Activated T-cell treated with anti-CD3 and anti-CD28 coated beads, Interleukin-2, amount 50 U/mL, for 4 hours (primary cell): Measurements from ENCODE around the gene KRT80. TPM values are rescaled to one million over a fixed set of nuclear protein-coding genes. Genes with fewer than 3 reads are reported as not detected.

Source experiments
- ATAC-seq, 2 donors: fragments of 200-7000 bp; cut with Tn5 transposase; one replicate each; pipeline ENCODE4 v1.10.0; 2021
- DNase-seq: peaks from one replicate; pipeline ENCODE4 v3.0.0-alpha.2; 2020
- H3K27me3 Mint-ChIP-seq: one replicate; pipeline ENCODE4 v1.8.0; 2021; ENCODE audit warnings: low read depth, mixed read lengths
- H3K36me3 Mint-ChIP-seq: one replicate; pipeline ENCODE4 v1.8.0; 2022; ENCODE audit warnings: mixed read lengths; ENCODE audit not compliant: insufficient read depth
- H3K4me1 Mint-ChIP-seq: one replicate; pipeline ENCODE4 v1.8.0; 2021; ENCODE audit warnings: low read depth, mixed read lengths
- H3K4me3 Mint-ChIP-seq: one replicate; pipeline ENCODE4 v1.8.0; 2021; ENCODE audit warnings: mild to moderate bottlenecking, moderate library complexity, mixed read lengths
- H3K9me3 Mint-ChIP-seq: one replicate; pipeline ENCODE4 v1.8.0; 2021; ENCODE audit warnings: mixed read lengths
- total RNA-seq, 3 donors: library from RNA; stranded (reverse); gene quantifications; one replicate each; pipeline ENCODE4 v1.2.1, GENCODE V29; 2021

KRT80 gene
- total RNA-seq, 3 donors from 2014 or later, result 0.05 to 0.08 TPM; not detected in 1

- Mint-ChIP-seq H3K36me3 (no peaks in the 10 kb centered on the region), H3K4me1 (peaks cover 3% of the 10 kb centered on the region), H3K4me3 (no peak overlapping the region), H3K27me3 (peaks cover under 1% of the 10 kb centered on the region), H3K9me3 (no peaks in the 10 kb centered on the region)
- DNase-seq (no peak), ATAC-seq (no peak)
Observed at GRCh38 chr12:52187206-52187605, 4.6 kb downstream of the KRT80 start.

GRCh38 chr12:52186118-52186840 lies 5.5 kb downstream of the KRT80 start:
- Mint-ChIP-seq H3K27me3 (no peaks in the 10 kb centered on the region), H3K4me1 (peaks cover 3% of the 10 kb centered on the region), H3K9me3 (no peaks in the 10 kb centered on the region), H3K4me3 (no peak overlapping the region), H3K36me3 (no peaks in the 10 kb centered on the region)
- ATAC-seq (no peak), DNase-seq (no peak)

GRCh38 chr12:52185400-52185967 lies 6.3 kb downstream of the KRT80 start:
- Mint-ChIP-seq H3K9me3 (no peaks in the 10 kb centered on the region), H3K27me3 (no peaks in the 10 kb centered on the region), H3K36me3 (no peaks in the 10 kb centered on the region)

GRCh38 chr12:52184813-52185212 lies 7.0 kb downstream of the KRT80 start:
- DNase-seq, result no peak
- no peak for ATAC-seq
- peaks cover 3% of the 10 kb centered on the region for H3K4me1 Mint-ChIP-seq

More at GRCh38 chr12:52185400-52185967, 6.3 kb downstream of the KRT80 start:
- Mint-ChIP-seq H3K4me3 (no peak overlapping the region), H3K4me1 (peaks cover 3% of the 10 kb centered on the region)
- DNase-seq (no peak), ATAC-seq (no peak)

GRCh38 chr12:52183971-52184370 lies 7.8 kb downstream of the KRT80 start:
- Mint-ChIP-seq H3K27me3 (no peaks in the 10 kb centered on the region), H3K36me3 (no peaks in the 10 kb centered on the region), H3K4me3 (no peak overlapping the region), H3K9me3 (no peaks in the 10 kb centered on the region), H3K4me1 (peaks cover 3% of the 10 kb centered on the region)
- ATAC-seq (no peak), DNase-seq (no peak)

More at GRCh38 chr12:52184813-52185212, 7.0 kb downstream of the KRT80 start:
- Mint-ChIP-seq H3K9me3 (no peaks in the 10 kb centered on the region), H3K27me3 (no peaks in the 10 kb centered on the region), H3K36me3 (no peaks in the 10 kb centered on the region), H3K4me3 (no peak overlapping the region)

- no peaks in the 10 kb centered on the region for H3K9me3 Mint-ChIP-seq
- H3K27me3 Mint-ChIP-seq, result no peaks in the 10 kb centered on the region
- no peak overlapping the region for H3K4me3 Mint-ChIP-seq
- peaks cover 3% of the 10 kb centered on the region for H3K4me1 Mint-ChIP-seq
- no peak for DNase-seq
- no peaks in the 10 kb centered on the region for H3K36me3 Mint-ChIP-seq
- ATAC-seq, result no peak
Observed at GRCh38 chr12:52183544-52183910, 8.3 kb downstream of the KRT80 start.

- H3K27me3 Mint-ChIP-seq, result no peaks in the 10 kb centered on the region
- no peak overlapping the region for H3K4me3 Mint-ChIP-seq
- peaks cover 3% of the 10 kb centered on the region for H3K4me1 Mint-ChIP-seq
- no peaks in the 10 kb centered on the region for H3K36me3 Mint-ChIP-seq
- DNase-seq (no peak), ATAC-seq (no peak)
- no peaks in the 10 kb centered on the region for H3K9me3 Mint-ChIP-seq
Observed at GRCh38 chr12:52182898-52183543, 8.8 kb downstream of the KRT80 start.

- ATAC-seq, result no peak
- Mint-ChIP-seq H3K36me3 (no peaks in the 10 kb centered on the region), H3K9me3 (no peaks in the 10 kb centered on the region), H3K27me3 (no peaks in the 10 kb centered on the region), H3K4me1 (peaks cover 3% of the 10 kb centered on the region), H3K4me3 (no peak overlapping the region)
- no peak for DNase-seq
Observed at GRCh38 chr12:52182384-52182783, 9.4 kb downstream of the KRT80 start.

- no peak overlapping the region for H3K4me3 Mint-ChIP-seq
- peaks cover 3% of the 10 kb centered on the region for H3K4me1 Mint-ChIP-seq
- H3K9me3 Mint-ChIP-seq, result no peaks in the 10 kb centered on the region
- no peaks in the 10 kb centered on the region for H3K27me3 Mint-ChIP-seq
- H3K36me3 Mint-ChIP-seq, result no peaks in the 10 kb centered on the region
- ATAC-seq (no peak), DNase-seq (no peak)
Observed at GRCh38 chr12:52181746-52182145, 10.1 kb downstream of the KRT80 start.

GRCh38 chr12:52180971-52181628 lies 10.7 kb downstream of the KRT80 start:
- H3K9me3 Mint-ChIP-seq, result no peaks in the 10 kb centered on the region
- DNase-seq, result no peak
- H3K4me1 Mint-ChIP-seq, result peaks cover 3% of the 10 kb centered on the region
- no peak overlapping the region for H3K4me3 Mint-ChIP-seq
- no peaks in the 10 kb centered on the region for H3K36me3 Mint-ChIP-seq
- H3K27me3 Mint-ChIP-seq, result no peaks in the 10 kb centered on the region
- ATAC-seq, result no peak

GRCh38 chr12:52179396-52179973 lies 12.3 kb downstream of the KRT80 start:
- H3K36me3 Mint-ChIP-seq, result no peaks in the 10 kb centered on the region
- ATAC-seq, result no peak
- no peak for DNase-seq
- H3K4me3 Mint-ChIP-seq, result no peak overlapping the region
- H3K9me3 Mint-ChIP-seq, result no peaks in the 10 kb centered on the region
- no peaks in the 10 kb centered on the region for H3K4me1 Mint-ChIP-seq
- H3K27me3 Mint-ChIP-seq, result no peaks in the 10 kb centered on the region

GRCh38 chr12:52178984-52179383 lies 12.8 kb downstream of the KRT80 start:
- Mint-ChIP-seq H3K27me3 (no peaks in the 10 kb centered on the region), H3K36me3 (no peaks in the 10 kb centered on the region), H3K4me1 (no peaks in the 10 kb centered on the region), H3K9me3 (no peaks in the 10 kb centered on the region), H3K4me3 (no peak overlapping the region)
- ATAC-seq, result no peak
- DNase-seq, result no peak

- Mint-ChIP-seq H3K4me1 (no peaks in the 10 kb centered on the region), H3K4me3 (no peak overlapping the region), H3K36me3 (no peaks in the 10 kb centered on the region), H3K9me3 (no peaks in the 10 kb centered on the region), H3K27me3 (no peaks in the 10 kb centered on the region)
- ATAC-seq (no peak), DNase-seq (no peak)
Observed at GRCh38 chr12:52178443-52178842, 13.4 kb downstream of the KRT80 start.
